NCI-H1694 (cell line): ENCODE results near the gene UNC13C.

ENCODE experiments used
- DNase-seq: peaks from one replicate; lab custom pipeline; 2025; lab: John Stamatoyannopoulos, UW

Gene UNC13C

GRCh38 chr15:54481819-54482218 lies 503.6 kb downstream of the UNC13C start:
- no peak for DNase-seq

DNA sequence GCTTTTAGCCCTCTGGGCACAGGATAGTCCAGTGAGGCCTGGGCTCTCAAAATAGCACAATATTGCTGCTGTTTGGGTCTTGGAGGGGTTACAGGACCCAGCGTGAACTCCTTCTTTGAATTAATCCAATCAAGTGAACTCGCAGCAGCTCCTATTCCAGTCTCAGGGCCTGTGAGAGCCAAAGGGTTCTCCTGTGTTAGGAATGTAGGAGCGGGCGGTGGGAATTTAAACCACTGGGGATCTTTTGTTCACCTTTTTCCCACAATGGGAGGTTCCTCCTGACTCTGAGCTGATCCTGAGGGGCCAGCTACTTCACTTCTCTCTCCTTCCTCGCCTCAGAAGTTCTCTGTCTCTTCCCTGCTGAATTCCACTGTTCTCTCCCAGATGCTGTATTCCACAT lies 504.0 kb downstream of the UNC13C start:
- DNase-seq: no peak

GRCh38 chr15:54500330-54500729 lies 522.1 kb downstream of the UNC13C start:
- no peak for DNase-seq

DNA sequence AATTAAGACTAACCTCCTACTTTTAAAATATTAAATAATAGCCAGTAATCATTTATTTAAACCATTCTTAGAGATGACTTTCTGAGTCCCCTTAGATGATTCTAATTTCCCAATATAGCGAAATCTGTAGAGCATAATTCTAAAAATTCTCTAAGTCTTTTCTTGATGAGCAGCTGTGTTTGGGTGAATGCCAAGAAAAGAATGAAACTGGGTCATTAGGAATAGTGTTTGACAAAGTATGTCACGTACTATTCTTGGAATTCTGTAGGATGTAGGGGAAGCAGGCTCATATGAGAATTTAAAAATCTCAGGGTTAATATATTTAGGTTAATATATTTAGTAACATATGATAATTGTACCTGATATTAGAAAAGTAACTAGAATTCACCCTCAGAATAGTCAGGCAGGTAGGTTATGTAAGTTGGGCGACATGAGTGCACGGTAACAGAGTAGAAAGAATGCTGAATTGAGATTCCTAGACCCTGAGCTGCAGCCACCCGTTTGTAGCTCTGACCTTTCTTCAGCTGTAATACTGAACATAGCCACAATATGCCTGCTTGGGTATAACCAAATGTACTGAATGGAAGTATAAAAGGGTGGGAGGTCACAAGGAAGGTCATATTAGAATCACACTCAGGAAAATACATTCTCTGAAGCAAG lies 524.3 kb downstream of the UNC13C start:
- no peak for DNase-seq

GRCh38 chr15:54504695-54505094 lies 526.5 kb downstream of the UNC13C start:
- no peak for DNase-seq

- DNase-seq: no peak
These were observed 528.8 kb downstream of the UNC13C start for GRCh38 chr15:54506977-54507524.

DNA sequence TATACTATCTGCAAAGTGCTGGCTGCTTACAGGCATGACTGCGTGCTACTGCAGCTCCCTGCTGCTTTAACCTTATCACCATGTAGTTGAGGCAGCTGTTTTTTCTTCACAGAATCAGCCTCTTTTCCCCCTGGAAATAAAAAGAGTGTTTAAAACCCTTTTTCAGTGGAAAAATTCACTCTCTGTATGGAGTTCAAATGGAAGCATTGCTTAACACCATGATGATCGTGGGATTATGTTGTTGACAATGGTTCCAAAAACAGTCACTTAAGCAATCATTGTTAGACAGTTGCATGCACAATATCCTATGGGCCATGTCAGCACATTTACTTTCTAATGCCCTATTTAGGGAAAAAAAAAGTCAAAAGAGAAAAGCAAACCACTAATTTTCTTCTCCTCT lies 536.4 kb downstream of the UNC13C start:
- DNase-seq: no peak

DNA sequence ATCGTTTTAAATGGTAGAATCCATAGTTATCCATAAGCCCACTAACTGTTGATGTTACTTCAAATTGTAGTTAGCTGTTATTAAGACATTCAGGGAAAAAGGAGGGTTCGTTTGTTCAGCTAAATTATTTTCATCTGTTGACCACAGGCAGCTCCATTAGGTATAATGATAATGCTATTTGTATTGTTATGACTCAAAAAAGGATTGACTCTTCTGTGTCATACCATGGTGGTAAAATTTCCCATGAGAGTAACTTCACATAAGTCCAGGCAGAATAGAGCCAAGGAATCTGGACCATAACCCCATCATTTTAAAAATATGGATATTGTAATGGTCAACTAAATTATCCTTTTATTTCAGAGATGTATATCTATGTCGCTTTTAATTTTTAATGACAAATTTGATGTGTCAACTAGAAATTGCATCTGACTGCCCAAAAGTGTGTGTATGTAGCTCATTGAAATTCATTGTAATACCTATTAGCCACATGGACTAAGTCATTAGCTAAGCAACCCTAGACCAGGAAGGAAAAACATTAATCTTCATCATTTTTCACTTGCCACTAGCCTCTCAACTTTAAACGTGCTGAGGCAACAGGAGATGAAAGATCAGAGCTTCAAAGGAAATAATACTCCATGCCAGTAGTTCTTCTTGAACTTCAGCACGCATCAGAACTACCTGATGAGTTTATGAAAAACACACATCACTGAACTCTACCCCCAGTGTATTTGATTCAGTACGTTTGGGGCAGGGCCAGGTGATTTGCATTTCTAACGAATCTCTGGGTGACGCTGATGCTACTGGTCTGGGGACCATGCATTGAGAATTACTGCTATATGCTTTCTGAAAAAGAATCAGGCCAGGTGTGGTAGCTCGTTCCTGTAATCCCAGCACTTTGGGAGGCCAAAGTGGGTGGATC lies 537.7 kb downstream of the UNC13C start:
- DNase-seq: no peak

- no peak for DNase-seq
These were observed 539.1 kb downstream of the UNC13C start for GRCh38 chr15:54517366-54517765.

DNA sequence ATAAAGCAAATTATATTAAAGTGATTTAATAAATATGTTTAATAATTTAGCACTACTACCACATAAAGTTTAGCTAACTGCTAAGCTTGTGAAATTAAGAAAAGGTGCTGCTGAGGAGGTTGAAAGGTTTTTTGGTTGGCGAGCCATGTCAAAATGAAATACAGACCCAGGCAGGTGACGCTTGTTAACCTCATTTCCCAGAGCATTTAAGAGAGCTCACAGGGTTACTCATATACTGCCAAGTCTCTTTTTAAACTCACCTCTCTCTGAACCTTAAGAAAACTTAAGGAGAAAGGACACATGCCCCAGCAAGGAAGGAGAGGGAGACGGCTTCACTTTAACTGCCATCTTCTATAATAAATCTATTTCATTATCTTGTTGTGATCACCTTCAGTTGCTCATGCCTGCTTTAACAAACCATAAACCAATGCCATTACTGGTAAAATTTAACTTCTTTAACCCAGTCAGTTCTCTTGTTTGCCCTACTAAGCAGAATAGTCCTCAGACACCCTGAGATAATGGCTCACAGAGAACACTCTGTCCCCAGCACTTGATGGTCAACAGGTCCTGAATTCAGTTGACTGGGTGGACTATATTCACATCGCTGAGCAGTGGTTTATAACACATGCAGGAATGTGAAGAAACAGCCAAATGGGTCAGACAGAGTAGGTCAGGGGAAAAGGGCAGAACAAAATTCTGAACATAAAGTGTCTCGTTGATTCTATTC lies 540.1 kb downstream of the UNC13C start:
- DNase-seq: no peak

DNA sequence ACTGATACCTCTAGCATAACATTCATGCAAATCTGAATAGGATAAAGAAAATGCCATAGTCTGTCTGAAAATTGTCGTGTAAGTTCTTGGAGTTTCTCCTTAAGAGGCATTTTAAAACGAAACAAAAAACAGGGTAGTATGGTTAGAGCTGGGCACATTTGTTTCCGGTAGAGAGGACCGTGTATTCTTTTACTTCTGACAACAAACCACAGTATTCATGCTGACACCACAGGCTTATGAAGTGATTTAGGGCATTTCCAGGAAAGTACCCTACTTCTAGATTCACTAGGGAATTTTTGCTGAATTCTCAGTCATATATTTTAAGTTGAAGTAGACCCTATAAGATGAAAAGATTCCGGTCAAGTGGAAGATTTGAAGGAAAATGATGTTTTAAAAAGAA lies 541.3 kb downstream of the UNC13C start:
- DNase-seq: no peak

GRCh38 chr15:54520616-54521015 lies 542.4 kb downstream of the UNC13C start:
- DNase-seq: no peak

GRCh38 chr15:54521206-54521605 lies 543.0 kb downstream of the UNC13C start:
- DNase-seq: no peak

- DNase-seq: no peak
These were observed 549.8 kb downstream of the UNC13C start for GRCh38 chr15:54528021-54528420.

GRCh38 chr15:54540721-54541120 lies 562.5 kb downstream of the UNC13C start:
- DNase-seq: no peak

GRCh38 chr15:54547491-54547890 lies 569.2 kb downstream of the UNC13C start:
- DNase-seq: no peak

- DNase-seq: no peak
These were observed 572.7 kb downstream of the UNC13C start for GRCh38 chr15:54550954-54551353.

DNA sequence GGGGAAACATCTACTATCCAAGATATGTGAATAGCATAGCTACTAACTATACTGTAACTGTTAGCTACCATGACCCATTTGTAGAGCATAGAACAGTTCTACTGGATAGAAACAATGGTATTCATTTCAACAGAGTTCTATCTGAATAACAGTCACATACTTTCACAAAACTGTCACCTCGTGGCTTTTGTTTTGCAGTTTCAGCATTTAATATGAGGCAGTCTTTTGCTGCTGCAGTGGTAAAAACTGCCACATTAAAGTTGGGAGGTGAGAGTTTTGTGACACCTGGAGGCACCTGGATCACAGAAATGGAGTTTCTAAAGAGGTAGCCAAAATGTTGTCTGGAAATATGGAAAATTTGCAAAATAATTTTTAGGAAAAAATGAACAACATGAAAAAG lies 578.0 kb downstream of the UNC13C start:
- no peak for DNase-seq

DNA sequence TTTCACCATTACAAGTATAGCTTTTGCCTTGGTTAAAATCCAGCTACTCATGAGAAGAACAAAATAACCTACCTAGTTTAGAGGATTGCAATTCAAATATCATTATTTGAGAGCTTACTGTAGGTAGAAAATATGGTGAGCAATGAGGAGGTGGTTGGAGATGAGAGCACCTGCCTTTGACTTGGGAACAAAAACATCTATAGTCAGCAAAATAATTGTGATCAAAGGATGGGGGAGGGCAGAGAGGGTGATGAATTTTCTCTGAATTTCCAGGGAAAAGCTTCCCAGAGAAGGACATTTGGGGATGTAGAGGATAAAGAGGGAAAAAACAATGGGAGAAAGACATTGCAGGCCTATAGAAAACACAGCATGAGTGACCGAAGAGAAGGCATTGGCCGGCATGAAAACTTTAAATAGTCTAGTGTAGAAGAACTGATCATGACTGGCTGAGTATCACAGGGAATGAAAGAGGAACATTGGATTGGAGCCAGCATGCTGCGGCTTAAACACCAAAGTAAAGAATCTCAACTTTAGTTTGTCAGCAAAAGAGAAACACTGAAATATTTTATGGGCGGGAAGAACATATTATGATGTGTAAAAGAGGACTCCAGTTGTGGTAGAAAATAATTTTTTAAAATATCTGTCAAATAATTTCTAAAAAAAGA lies 581.3 kb downstream of the UNC13C start:
- no peak for DNase-seq

GRCh38 chr15:54560417-54560816 lies 582.2 kb downstream of the UNC13C start:
- DNase-seq: no peak

GRCh38 chr15:54564166-54564565 lies 585.9 kb downstream of the UNC13C start:
- DNase-seq: no peak

DNA sequence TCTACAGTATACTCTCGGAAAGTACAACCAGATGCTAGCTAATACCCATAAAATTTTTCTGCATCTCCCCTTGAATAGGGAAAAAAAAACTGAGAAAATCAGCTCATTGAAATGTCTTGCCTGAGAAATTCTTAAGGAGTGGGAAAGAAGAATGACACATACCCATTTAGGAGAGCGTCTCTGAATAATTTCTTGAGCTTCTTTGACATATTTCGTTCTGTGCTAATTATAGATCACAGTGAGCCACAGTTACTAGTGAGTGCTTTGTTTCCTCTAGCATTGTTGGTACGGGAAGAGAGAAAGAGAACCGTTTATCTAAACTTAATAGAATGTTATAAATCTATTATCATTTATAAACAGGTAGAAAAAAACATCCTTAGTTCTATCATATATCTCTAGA lies 588.4 kb downstream of the UNC13C start:
- DNase-seq: no peak
